Neural progenitor cell (in vitro differentiated cells): ENCODE data around the gene MCRIP1. TPM values are rescaled to one million over a fixed set of nuclear protein-coding genes. Genes with fewer than 3 reads are reported as not detected.

ENCODE experiments used
- DNase-seq: peaks from one replicate; pipeline ENCODE4 v3.0.0-alpha.2; 2016; ENCODE audit warnings: low spot score
- H2AFZ ChIP-seq: fragments of 200-600 bp; sonication (generic); replicated peaks from 2 replicates; pipeline ENCODE4 v1.6.1; 2016; ENCODE audit warnings: antibody characterized with exemption
- H3F3A ChIP-seq: fragments of 200-600 bp; sonication (generic); 2 replicates; pipeline ENCODE4 v1.6.1; 2016; ENCODE audit warnings: antibody characterized with exemption, low read depth
- H3K27ac ChIP-seq: fragments of 200-600 bp; sonication (generic); 2 replicates; pipeline ENCODE4 v1.5.1; 2016; ENCODE audit warnings: mild to moderate bottlenecking
- H3K27me3 ChIP-seq: fragments of 200-600 bp; sonication (generic); 2 replicates; pipeline ENCODE4 v1.6.1; 2016; ENCODE audit warnings: mild to moderate bottlenecking, moderate library complexity
- H3K36me3 ChIP-seq: fragments of 200-600 bp; sonication (generic); 2 replicates; pipeline ENCODE4 v1.5.1; 2016
- H3K4me1 ChIP-seq: fragments of 200-600 bp; sonication (generic); 2 replicates; pipeline ENCODE4 v1.6.1; 2016; ENCODE audit warnings: mixed run types
- H3K4me2 ChIP-seq: fragments of 200-600 bp; sonication (generic); 2 replicates; pipeline ENCODE4 v1.6.1; 2016
- H3K4me3 ChIP-seq: fragments of 200-600 bp; sonication (generic); 2 replicates; pipeline ENCODE4 v1.5.1; 2016
- H3K79me2 ChIP-seq: fragments of 200-600 bp; sonication (generic); 2 replicates; pipeline ENCODE4 v1.6.1; 2016; ENCODE audit warnings: low read depth
- H3K9ac ChIP-seq: fragments of 200-600 bp; sonication (generic); 2 replicates; pipeline ENCODE4 v1.6.1; 2016
- H3K9me3 ChIP-seq: fragments of 200-600 bp; sonication (generic); 2 replicates; pipeline ENCODE4 v1.5.1; 2016; ENCODE audit warnings: low read depth
- H4K20me1 ChIP-seq: fragments of 200-600 bp; sonication (generic); 2 replicates; pipeline ENCODE4 v1.6.1; 2016; ENCODE audit warnings: low read depth
- H3K27ac Mint-ChIP-seq: 3 replicates; pipeline ENCODE4 v1.8.0; 2021; ENCODE audit warnings: mixed read lengths
- H3K27me3 Mint-ChIP-seq: 2 replicates; pipeline ENCODE4 v1.8.0; 2022; ENCODE audit warnings: low read depth, mild to moderate bottlenecking, inconsistent platforms, moderate library complexity, mixed read lengths; ENCODE audit not compliant: insufficient read depth
- H3K36me3 Mint-ChIP-seq: 3 replicates; pipeline ENCODE4 v1.8.0; 2021; ENCODE audit warnings: mixed read lengths
- H3K4me1 Mint-ChIP-seq: 3 replicates; pipeline ENCODE4 v1.8.0; 2021; ENCODE audit warnings: mixed read lengths
- H3K4me3 Mint-ChIP-seq: 3 replicates; pipeline ENCODE4 v1.8.0; 2021; ENCODE audit warnings: mild to moderate bottlenecking, moderate library complexity, mixed read lengths
- H3K9me3 Mint-ChIP-seq: 3 replicates; pipeline ENCODE4 v1.8.0; 2020; ENCODE audit warnings: mixed read lengths
- CTCF ChIP-seq: fragments of 200-600 bp; sonication (generic); IDR thresholded peaks from 2 replicates; pipeline ENCODE4 v1.5.1; 2017; ENCODE audit warnings: antibody characterized with exemption, mild to moderate bottlenecking
- EZH2 ChIP-seq: fragments of 200-600 bp; sonication (generic); IDR thresholded peaks from 2 replicates; pipeline ENCODE4 v1.6.1; 2017; ENCODE audit warnings: antibody characterized with exemption, mild to moderate bottlenecking, moderate library complexity
- EZH2phosphoT487 ChIP-seq: fragments of 200-600 bp; sonication (generic); IDR thresholded peaks from 2 replicates; pipeline ENCODE4 v1.6.1; 2017; ENCODE audit warnings: antibody characterized with exemption
- total RNA-seq: library from RNA; depleted of rRNA; stranded (reverse); fragments of >200 nt; gene quantifications from 2 replicates; pipeline ENCODE4 v1.2.3, GENCODE V29; 2015; ENCODE audit warnings: low replicate concordance

Gene MCRIP1
- total RNA-seq, 1 donor from 2014 or later: 45.6 TPM

- Mint-ChIP-seq H3K36me3 (peaks cover 3% of the 10 kb centered on the region), H3K27me3 (peaks cover 4% of the 10 kb centered on the region), H3K27ac (peak overlapping the region; percentile 79), H3K4me3 (peak overlapping the region; percentile 88), H3K4me1 (peaks cover 16% of the 10 kb centered on the region), H3K9me3 (no peaks in the 10 kb centered on the region)
- peak; percentile 46 for TF ChIP-seq CTCF
- TF ChIP-seq EZH2phosphoT487: no peak
- peak; percentile 25 for TF ChIP-seq EZH2
- H3F3A ChIP-seq: peaks cover 58% of the 10 kb centered on the region
- peak overlapping the region; percentile 76 for H3K4me3 ChIP-seq
- H3K4me2 ChIP-seq: peak overlapping the region; percentile 91
- H3K9ac ChIP-seq: peak overlapping the region; percentile 73
- H3K79me2 ChIP-seq: peaks cover 28% of the 10 kb centered on the region
- H3K27me3 ChIP-seq: no peaks in the 10 kb centered on the region
- H3K36me3 ChIP-seq: no peaks in the 10 kb centered on the region
- peak overlapping the region; percentile 42 for H3K27ac ChIP-seq
- H3K9me3 ChIP-seq: no peaks in the 10 kb centered on the region
- peak; percentile 74 for DNase-seq
- H3K4me1 ChIP-seq: peaks cover 14% of the 10 kb centered on the region
- H4K20me1 ChIP-seq: peaks cover 35% of the 10 kb centered on the region
- H2AFZ ChIP-seq: peak overlapping the region; percentile 80
These were observed 38.5 kb upstream of the MCRIP1 start for GRCh38 chr17:81871387-81872230.

GRCh38 chr17:81870981-81871386, 37.9 kb upstream of the MCRIP1 start, which contains the start of gene ARHGDIA:
Gene ARHGDIA, minus strand, starts transcription at chr17:81871337. Its CDS starts 1,407 bp downstream, at chr17:81869930.
- peak within 1 kb of the TSS; percentile 99 for H3K4me2 ChIP-seq
- no peak for TF ChIP-seq EZH2
- TF ChIP-seq CTCF: no peak
- TF ChIP-seq EZH2phosphoT487: no peak

GRCh38 chr17:81870131-81870980, 37.3 kb upstream of the MCRIP1 start:
- Histone ChIP-seq H3K79me2 (peaks cover 28% of the 10 kb centered on the region), H3K9me3 (no peaks in the 10 kb centered on the region), H3K4me3 (peak overlapping the region; percentile 86), H3F3A (peaks cover 62% of the 10 kb centered on the region), H2AFZ (no peak overlapping the region), H3K9ac (peak overlapping the region; percentile 65), H3K27me3 (no peaks in the 10 kb centered on the region), H3K36me3 (no peaks in the 10 kb centered on the region), H3K27ac (no peak overlapping the region), H3K4me2 (peak overlapping the region; percentile 99), H4K20me1 (peaks cover 35% of the 10 kb centered on the region), H3K4me1 (peaks cover 14% of the 10 kb centered on the region)
- H3K4me3 Mint-ChIP-seq: peak overlapping the region; percentile 86
- H3K27me3 Mint-ChIP-seq: peaks cover 6% of the 10 kb centered on the region
- H3K9me3 Mint-ChIP-seq: no peaks in the 10 kb centered on the region
- no peak overlapping the region for H3K27ac Mint-ChIP-seq
- TF ChIP-seq EZH2 (no peak), EZH2phosphoT487 (no peak), CTCF (no peak)
- peak; percentile 69 for DNase-seq
- peaks cover 16% of the 10 kb centered on the region for H3K4me1 Mint-ChIP-seq
- H3K36me3 Mint-ChIP-seq: peaks cover 3% of the 10 kb centered on the region

More at GRCh38 chr17:81870981-81871386, 37.9 kb upstream of the MCRIP1 start, which contains the start of gene ARHGDIA:
- no peaks in the 10 kb centered on the region for H3K36me3 ChIP-seq
- peaks cover 4% of the 10 kb centered on the region for H3K27me3 Mint-ChIP-seq
- peaks cover 14% of the 10 kb centered on the region for H3K4me1 ChIP-seq
- peak; percentile 93 for DNase-seq
- H3K4me3 ChIP-seq: peak within 1 kb of the TSS; percentile 86
- H3K9me3 ChIP-seq: no peaks in the 10 kb centered on the region
- peaks cover 62% of the 10 kb centered on the region for H3F3A ChIP-seq
- H3K9ac ChIP-seq: peak within 1 kb of the TSS; percentile 73
- H3K4me3 Mint-ChIP-seq: peak within 1 kb of the TSS; percentile 88
- H3K9me3 Mint-ChIP-seq: no peaks in the 10 kb centered on the region
- H3K36me3 Mint-ChIP-seq: peaks cover 3% of the 10 kb centered on the region
- peak within 1 kb of the TSS; percentile 79 for H3K27ac Mint-ChIP-seq
- H3K27me3 ChIP-seq: no peaks in the 10 kb centered on the region
- H2AFZ ChIP-seq: peak within 1 kb of the TSS; percentile 80
- peaks cover 16% of the 10 kb centered on the region for H3K4me1 Mint-ChIP-seq
- H3K79me2 ChIP-seq: peaks cover 28% of the 10 kb centered on the region
- H3K27ac ChIP-seq: peak within 1 kb of the TSS; percentile 42
- peaks cover 35% of the 10 kb centered on the region for H4K20me1 ChIP-seq
